ENCODE data around the gene ZNF182. TPM values are rescaled to one million over a fixed set of nuclear protein-coding genes. Genes with fewer than 3 reads are reported as not detected.
"Not testable (repeated sequence)": the region's sequence is repeated elsewhere in the genome, so short reads cannot be mapped to it uniquely, and the experiment has no call there.

The ZNF182 gene
- total and polyA plus RNA-seq, 2 donors, result 6.0 to 13.7 TPM

DNA sequence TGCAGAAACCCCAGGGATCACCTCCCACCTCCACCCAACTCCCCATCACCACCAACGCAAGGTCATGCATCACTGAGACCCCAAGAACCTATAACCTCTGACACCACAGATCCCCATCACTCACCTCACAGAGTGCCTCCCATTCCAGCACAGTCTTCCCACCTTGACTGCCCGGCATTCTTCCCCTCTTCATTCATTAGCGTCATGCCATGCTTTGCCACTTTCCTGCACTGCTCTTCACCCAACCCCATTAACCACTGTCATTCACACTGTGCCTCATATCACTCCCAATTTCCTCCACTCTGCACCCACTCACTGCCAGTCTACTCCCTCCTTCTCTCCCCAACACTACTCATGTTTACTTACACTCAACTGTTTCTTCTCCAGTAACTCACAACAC, 30.6 kb downstream of the ZNF182 start:
- H3K4me1 ChIP-seq (ENCODE audit: control insufficient read depth in 2 of 2, insufficient read depth in 2 of 2, low read length in 2 of 2), result no peaks in the 10 kb centered on the region
- no peak for DNase-seq (ENCODE audit: low read depth in 6 of 9, low spot score in 9 of 9)
- peaks cover 0 to 10% of the 10 kb centered on the region in 2 donors for H3K9me3 ChIP-seq (ENCODE audit: control insufficient read depth in 2 of 2, insufficient read depth in 1 of 2, low read length in 1 of 2)
- no peaks in the 10 kb centered on the region for H3K27me3 ChIP-seq (ENCODE audit: control insufficient read depth in 2 of 2, insufficient read depth in 1 of 2, low read length in 1 of 2)
- WGBS, result 97% methylated on average over 3 of the region's 3 CpGs
- peaks cover 6% of the 10 kb centered on the region in 2 donors for H3K36me3 ChIP-seq (ENCODE audit: control insufficient read depth in 2 of 2, insufficient read depth in 2 of 2, low read length in 1 of 2)
- H3K4me3 ChIP-seq (ENCODE audit: low read length in 2 of 2), result no peak overlapping the region
- no peak overlapping the region for H3K27ac ChIP-seq (ENCODE audit: low read depth in 1 of 2, low read length in 1 of 2)

- H3K36me3 ChIP-seq (ENCODE audit: control insufficient read depth in 2 of 2, insufficient read depth in 2 of 2, low read length in 1 of 2); H3K27me3 ChIP-seq (ENCODE audit: control insufficient read depth in 2 of 2, insufficient read depth in 1 of 2, low read length in 1 of 2); H3K4me3 ChIP-seq (ENCODE audit: low read length in 2 of 2); H3K4me1 ChIP-seq (ENCODE audit: control insufficient read depth in 2 of 2, insufficient read depth in 2 of 2, low read length in 2 of 2); H3K27ac ChIP-seq (ENCODE audit: low read depth in 1 of 2, low read length in 1 of 2); DNase-seq (ENCODE audit: low read depth in 6 of 9, low spot score in 9 of 9): not testable (repeated sequence)
- peaks cover 0 to 13% of the 10 kb centered on the region in 2 donors for H3K9me3 ChIP-seq (ENCODE audit: control insufficient read depth in 2 of 2, insufficient read depth in 1 of 2, low read length in 1 of 2)
- WGBS, result 99% methylated on average over 14 of the region's 14 CpGs
Observed at GRCh38 chrX:47965526-47965925, 38.3 kb downstream of the ZNF182 start.

GRCh38 chrX:47961830-47962229, 42.0 kb downstream of the ZNF182 start:
- H3K4me1 ChIP-seq (ENCODE audit: control insufficient read depth in 2 of 2, insufficient read depth in 2 of 2, low read length in 2 of 2); H3K36me3 ChIP-seq (ENCODE audit: control insufficient read depth in 2 of 2, insufficient read depth in 2 of 2, low read length in 1 of 2); H3K27ac ChIP-seq (ENCODE audit: low read depth in 1 of 2, low read length in 1 of 2); DNase-seq (ENCODE audit: low read depth in 6 of 9, low spot score in 9 of 9); H3K9me3 ChIP-seq (ENCODE audit: control insufficient read depth in 2 of 2, insufficient read depth in 1 of 2, low read length in 1 of 2); H3K27me3 ChIP-seq (ENCODE audit: control insufficient read depth in 2 of 2, insufficient read depth in 1 of 2, low read length in 1 of 2); H3K4me3 ChIP-seq (ENCODE audit: low read length in 2 of 2): not testable (repeated sequence)
- WGBS, result 96% methylated on average over 6 of the region's 6 CpGs

- 91% methylated on average over 2 of the region's 2 CpGs for WGBS
- Histone ChIP-seq H3K4me1 (ENCODE audit: control insufficient read depth in 2 of 2, insufficient read depth in 2 of 2, low read length in 2 of 2) (no peaks in the 10 kb centered on the region), H3K36me3 (ENCODE audit: control insufficient read depth in 2 of 2, insufficient read depth in 2 of 2, low read length in 1 of 2) (no peaks in the 10 kb centered on the region), H3K27ac (ENCODE audit: low read depth in 1 of 2, low read length in 1 of 2) (no peak overlapping the region), H3K27me3 (ENCODE audit: control insufficient read depth in 2 of 2, insufficient read depth in 1 of 2, low read length in 1 of 2) (no peaks in the 10 kb centered on the region), H3K4me3 (ENCODE audit: low read length in 2 of 2) (no peak overlapping the region), H3K9me3 (ENCODE audit: control insufficient read depth in 2 of 2, insufficient read depth in 1 of 2, low read length in 1 of 2) (peaks cover 0 to 2% of the 10 kb centered on the region in 2 donors)
- DNase-seq (ENCODE audit: low read depth in 6 of 9, low spot score in 9 of 9), result no peak
Observed at GRCh38 chrX:47960406-47960805, 43.4 kb downstream of the ZNF182 start.

DNA sequence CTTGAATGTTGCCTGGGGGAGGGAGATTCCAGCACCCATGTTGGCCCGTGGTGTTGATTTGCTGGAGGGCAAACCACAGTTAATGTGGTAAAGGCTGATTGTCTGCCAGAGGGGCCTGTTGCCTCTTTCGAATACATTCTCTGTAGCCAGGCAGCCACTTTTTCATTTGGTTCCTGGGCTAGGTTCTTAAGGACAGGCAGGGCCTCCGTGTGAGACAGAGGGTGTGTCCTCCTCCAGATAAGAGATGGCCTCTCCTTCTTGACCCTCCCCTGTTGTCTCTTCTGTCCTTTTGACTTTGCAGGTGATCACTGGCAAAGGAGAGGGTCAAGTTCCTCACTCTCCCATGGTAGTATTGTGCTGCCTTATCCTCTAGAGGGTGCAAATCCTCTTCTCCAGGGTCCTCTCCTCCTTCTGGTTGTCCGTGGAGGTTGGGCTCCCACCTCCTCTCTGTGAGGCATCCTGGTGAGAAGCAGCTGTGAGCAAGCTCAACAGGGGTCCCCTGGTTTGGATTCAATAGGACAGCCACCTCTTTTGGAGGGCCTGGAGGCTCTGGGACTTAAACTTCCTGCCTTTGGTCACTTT, 44.9 kb downstream of the ZNF182 start:
- no peaks in the 10 kb centered on the region for H3K27me3 ChIP-seq (ENCODE audit: control insufficient read depth in 2 of 2, insufficient read depth in 1 of 2, low read length in 1 of 2)
- WGBS, result 40% methylated on average over 4 of the region's 4 CpGs
- DNase-seq (ENCODE audit: low read depth in 6 of 9, low spot score in 9 of 9), result peak in 5 of 9 donors; percentile 2 to 46 (median 13)

GRCh38 chrX:47958206-47958605, 45.6 kb downstream of the ZNF182 start:
- H3K36me3 ChIP-seq (ENCODE audit: control insufficient read depth in 2 of 2, insufficient read depth in 2 of 2, low read length in 1 of 2); H3K27me3 ChIP-seq (ENCODE audit: control insufficient read depth in 2 of 2, insufficient read depth in 1 of 2, low read length in 1 of 2); DNase-seq (ENCODE audit: low read depth in 6 of 9, low spot score in 9 of 9); H3K9me3 ChIP-seq (ENCODE audit: control insufficient read depth in 2 of 2, insufficient read depth in 1 of 2, low read length in 1 of 2); H3K4me1 ChIP-seq (ENCODE audit: control insufficient read depth in 2 of 2, insufficient read depth in 2 of 2, low read length in 2 of 2); H3K4me3 ChIP-seq (ENCODE audit: low read length in 2 of 2); H3K27ac ChIP-seq (ENCODE audit: low read depth in 1 of 2, low read length in 1 of 2): not testable (repeated sequence)
- 95% methylated on average over 4 of the region's 4 CpGs for WGBS

More for the DNA sequence above, 44.9 kb downstream of the ZNF182 start:
- no peak overlapping the region for H3K27ac ChIP-seq (ENCODE audit: low read depth in 1 of 2, low read length in 1 of 2)
- no peaks in the 10 kb centered on the region for H3K36me3 ChIP-seq (ENCODE audit: control insufficient read depth in 2 of 2, insufficient read depth in 2 of 2, low read length in 1 of 2)
- no peaks in the 10 kb centered on the region for H3K9me3 ChIP-seq (ENCODE audit: control insufficient read depth in 2 of 2, insufficient read depth in 1 of 2, low read length in 1 of 2)
- H3K4me3 ChIP-seq (ENCODE audit: low read length in 2 of 2), result no peak overlapping the region
- no peaks in the 10 kb centered on the region for H3K4me1 ChIP-seq (ENCODE audit: control insufficient read depth in 2 of 2, insufficient read depth in 2 of 2, low read length in 2 of 2)

DNA sequence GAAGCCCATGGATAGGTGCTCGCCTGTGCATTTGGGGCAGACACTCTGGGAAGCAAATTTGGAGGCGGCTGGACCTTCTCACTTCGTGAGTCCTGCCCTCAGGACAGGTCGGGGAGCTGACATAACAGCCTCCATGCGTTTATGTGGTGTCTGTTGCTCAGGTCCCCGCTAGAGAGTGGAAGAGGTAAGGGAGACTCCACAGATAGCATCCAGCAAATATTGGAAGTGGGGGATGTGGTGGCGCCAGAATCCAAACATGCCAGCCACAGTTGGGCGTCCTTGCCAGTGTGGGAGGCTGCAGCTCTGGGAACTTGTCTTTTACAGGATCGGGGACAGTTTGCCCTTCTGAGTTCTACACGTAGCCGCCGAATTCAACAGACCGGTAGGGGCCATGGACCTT, 47.8 kb downstream of the ZNF182 start:
- Histone ChIP-seq H3K9me3 (ENCODE audit: control insufficient read depth in 2 of 2, insufficient read depth in 1 of 2, low read length in 1 of 2) (no peaks in the 10 kb centered on the region), H3K4me3 (ENCODE audit: low read length in 2 of 2) (no peak overlapping the region), H3K36me3 (ENCODE audit: control insufficient read depth in 2 of 2, insufficient read depth in 2 of 2, low read length in 1 of 2) (no peaks in the 10 kb centered on the region), H3K4me1 (ENCODE audit: control insufficient read depth in 2 of 2, insufficient read depth in 2 of 2, low read length in 2 of 2) (no peaks in the 10 kb centered on the region), H3K27ac (ENCODE audit: low read depth in 1 of 2, low read length in 1 of 2) (no peak overlapping the region), H3K27me3 (ENCODE audit: control insufficient read depth in 2 of 2, insufficient read depth in 1 of 2, low read length in 1 of 2) (no peaks in the 10 kb centered on the region)
- DNase-seq (ENCODE audit: low read depth in 6 of 9, low spot score in 9 of 9), result no peak
- WGBS, result 97% methylated on average over 13 of the region's 13 CpGs

DNA sequence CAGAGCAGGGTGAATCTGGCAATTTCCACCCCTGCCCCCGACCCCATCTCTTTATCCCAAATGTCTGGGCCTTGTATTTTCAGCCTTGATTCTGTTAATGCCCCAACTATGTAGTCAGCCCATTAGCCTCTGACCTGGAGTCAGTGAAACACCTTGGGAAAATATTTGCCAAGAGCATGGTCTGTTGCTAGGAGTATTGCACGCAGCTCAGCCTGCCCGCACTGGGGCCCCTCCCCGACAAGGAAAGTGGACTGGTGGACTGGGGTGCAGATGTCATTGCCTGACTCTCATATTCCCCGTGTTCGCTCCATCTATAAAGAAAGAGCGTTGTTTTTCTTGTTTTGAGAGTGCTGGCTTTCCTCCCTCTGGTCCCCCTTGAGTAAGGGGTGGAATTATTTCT, 48.5 kb downstream of the ZNF182 start:
- not testable (repeated sequence) for DNase-seq (ENCODE audit: low read depth in 6 of 9, low spot score in 9 of 9); H3K36me3 ChIP-seq (ENCODE audit: control insufficient read depth in 2 of 2, insufficient read depth in 2 of 2, low read length in 1 of 2); H3K9me3 ChIP-seq (ENCODE audit: control insufficient read depth in 2 of 2, insufficient read depth in 1 of 2, low read length in 1 of 2); H3K4me1 ChIP-seq (ENCODE audit: control insufficient read depth in 2 of 2, insufficient read depth in 2 of 2, low read length in 2 of 2); H3K27me3 ChIP-seq (ENCODE audit: control insufficient read depth in 2 of 2, insufficient read depth in 1 of 2, low read length in 1 of 2); H3K27ac ChIP-seq (ENCODE audit: low read depth in 1 of 2, low read length in 1 of 2); H3K4me3 ChIP-seq (ENCODE audit: low read length in 2 of 2)
- WGBS, result 91% methylated on average over 7 of the region's 7 CpGs

GRCh38 chrX:47941423-47941822, 62.4 kb downstream of the ZNF182 start:
- no peaks in the 10 kb centered on the region for H3K27me3 ChIP-seq (ENCODE audit: control insufficient read depth in 2 of 2, insufficient read depth in 1 of 2, low read length in 1 of 2)
- no peaks in the 10 kb centered on the region for H3K4me1 ChIP-seq (ENCODE audit: control insufficient read depth in 2 of 2, insufficient read depth in 2 of 2, low read length in 2 of 2)
- no peaks in the 10 kb centered on the region for H3K9me3 ChIP-seq (ENCODE audit: control insufficient read depth in 2 of 2, insufficient read depth in 1 of 2, low read length in 1 of 2)
- no peaks in the 10 kb centered on the region for H3K36me3 ChIP-seq (ENCODE audit: control insufficient read depth in 2 of 2, insufficient read depth in 2 of 2, low read length in 1 of 2)
- H3K27ac ChIP-seq (ENCODE audit: low read depth in 1 of 2, low read length in 1 of 2), result no peak overlapping the region
- H3K4me3 ChIP-seq (ENCODE audit: low read length in 2 of 2), result no peak overlapping the region
- WGBS, result 91% methylated on average over 4 of the region's 4 CpGs
- DNase-seq (ENCODE audit: low read depth in 6 of 9, low spot score in 9 of 9), result no peak

GRCh38 chrX:47940448-47940847, 63.3 kb downstream of the ZNF182 start:
- H3K4me1 ChIP-seq (ENCODE audit: control insufficient read depth in 2 of 2, insufficient read depth in 2 of 2, low read length in 2 of 2), result peaks cover 0 to 3% of the 10 kb centered on the region in 2 donors
- no peak for DNase-seq (ENCODE audit: low read depth in 6 of 9, low spot score in 9 of 9)
- no peaks in the 10 kb centered on the region for H3K36me3 ChIP-seq (ENCODE audit: control insufficient read depth in 2 of 2, insufficient read depth in 2 of 2, low read length in 1 of 2)
- H3K27me3 ChIP-seq (ENCODE audit: control insufficient read depth in 2 of 2, insufficient read depth in 1 of 2, low read length in 1 of 2), result no peaks in the 10 kb centered on the region
- WGBS, result 99% methylated on average over 4 of the region's 4 CpGs
- H3K27ac ChIP-seq (ENCODE audit: low read depth in 1 of 2, low read length in 1 of 2), result no peak overlapping the region
- no peaks in the 10 kb centered on the region for H3K9me3 ChIP-seq (ENCODE audit: control insufficient read depth in 2 of 2, insufficient read depth in 1 of 2, low read length in 1 of 2)
- no peak overlapping the region for H3K4me3 ChIP-seq (ENCODE audit: low read length in 2 of 2)

Measured in thymus (tissue), 11 donors.